MM.1S (cell line): ENCODE results near the gene UTP20.

ENCODE experiments used
- DNase-seq: peaks from one replicate; pipeline ENCODE4 v3.0.0-alpha.2; 2015
- H2AFZ ChIP-seq: fragments of 300-600 bp; sonication (generic); 2 replicates; pipeline ENCODE4 v1.6.0; 2016; ENCODE audit warnings: antibody characterized with exemption, low read length
- H3F3A ChIP-seq: fragments of 300-600 bp; sonication (generic); 2 replicates; pipeline ENCODE4 v1.6.1; 2016; ENCODE audit warnings: mild to moderate bottlenecking, antibody characterized with exemption, low read length, moderate library complexity, mixed read lengths; ENCODE audit not compliant: insufficient read depth
- H3K27ac ChIP-seq: fragments of 300-600 bp; sonication (generic); 2 replicates; pipeline ENCODE4 v1.5.1; 2016; ENCODE audit warnings: mild to moderate bottlenecking, low read length
- H3K27me3 ChIP-seq: fragments of 300-600 bp; sonication (generic); replicated peaks from 2 replicates; pipeline ENCODE4 v1.6.0; 2016; ENCODE audit warnings: low read length; ENCODE audit not compliant: insufficient read depth
- H3K36me3 ChIP-seq: fragments of 300-600 bp; sonication (generic); replicated peaks from 2 replicates; pipeline ENCODE4 v1.6.1; 2016; ENCODE audit warnings: mild to moderate bottlenecking, low read length, mixed read lengths; ENCODE audit not compliant: insufficient read depth
- H3K4me1 ChIP-seq: fragments of 300-600 bp; sonication (generic); 2 replicates; pipeline ENCODE4 v1.6.1; 2016; ENCODE audit warnings: low read length, mixed read lengths
- H3K4me2 ChIP-seq: fragments of 300-600 bp; sonication (generic); 2 replicates; pipeline ENCODE4 v1.6.0; 2016; ENCODE audit warnings: low read depth, low read length
- H3K4me3 ChIP-seq: fragments of 300-600 bp; sonication (generic); 2 replicates; pipeline ENCODE4 v1.5.1; 2016; ENCODE audit warnings: low read length, mixed read lengths
- H3K79me2 ChIP-seq: fragments of 300-600 bp; sonication (generic); 2 replicates; pipeline ENCODE4 v1.6.1; 2016; ENCODE audit warnings: mixed run types, low read length, mixed read lengths
- H3K9ac ChIP-seq: fragments of 300-600 bp; sonication (generic); 2 replicates; pipeline ENCODE4 v1.6.1; 2016; ENCODE audit warnings: low read length, mixed read lengths
- H3K9me2 ChIP-seq: fragments of 300-600 bp; sonication (generic); replicated peaks from 2 replicates; pipeline ENCODE4 v1.6.1; 2016; ENCODE audit warnings: mild to moderate bottlenecking, low read length, mixed read lengths; ENCODE audit not compliant: insufficient read depth
- H3K9me3 ChIP-seq: fragments of 300-600 bp; sonication (generic); replicated peaks from 2 replicates; pipeline ENCODE4 v1.6.1; 2016; ENCODE audit warnings: mild to moderate bottlenecking, low read length, mixed read lengths; ENCODE audit not compliant: insufficient read depth
- H4K20me1 ChIP-seq: fragments of 300-600 bp; sonication (generic); 2 replicates; pipeline ENCODE4 v1.6.1; 2016; ENCODE audit warnings: mild to moderate bottlenecking, low read length, moderate library complexity, mixed read lengths; ENCODE audit not compliant: insufficient read depth
- EZH2 ChIP-seq: fragments of 300-600 bp; sonication (generic); optimal IDR thresholded peaks from 2 replicates; pipeline ENCODE3; 2017; ENCODE audit warnings: low read depth, mild to moderate bottlenecking, antibody characterized with exemption, low read length, mixed read lengths
- EZH2phosphoT487 ChIP-seq: fragments of 300-600 bp; sonication (generic); IDR thresholded peaks from 2 replicates; pipeline ENCODE4 v1.6.1; 2018; ENCODE audit warnings: antibody characterized with exemption, low read length
- TF ChIP-seq, protein P1 (sequence below): fragments of 300-600 bp; sonication (generic); IDR thresholded peaks from 2 replicates; pipeline ENCODE4 v1.5.1; 2016; ENCODE audit warnings: antibody characterized with exemption, low read length, mixed read lengths

Gene UTP20

DNA sequence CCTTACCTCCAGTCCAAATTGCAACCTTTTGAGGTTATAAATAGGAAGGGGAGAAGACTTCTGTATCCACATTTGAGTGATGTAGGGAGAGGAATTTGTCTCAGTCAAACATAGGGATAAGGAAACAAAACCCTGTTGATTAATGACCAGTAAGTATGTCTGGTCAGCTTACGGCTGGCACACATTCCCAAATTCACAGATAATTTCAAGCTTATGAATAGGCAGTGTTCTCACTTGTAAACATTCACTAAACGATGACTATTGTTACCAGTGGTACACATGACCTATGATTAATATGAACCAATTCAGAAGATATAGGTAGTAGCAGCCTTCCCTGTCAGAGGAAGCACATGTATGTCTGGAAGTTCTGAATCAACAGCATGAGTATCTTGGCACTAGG is 36.8 kb upstream of the UTP20 start:
- H3F3A ChIP-seq = peaks cover 20% of the 10 kb centered on the region
- H3K36me3 ChIP-seq = no peaks in the 10 kb centered on the region
- H3K4me1 ChIP-seq = peaks cover 50% of the 10 kb centered on the region
- peak overlapping the region; percentile 64 for H3K4me2 ChIP-seq
- H3K9ac ChIP-seq = peak overlapping the region; percentile 64
- H2AFZ ChIP-seq = peak overlapping the region; percentile 57
- no peaks in the 10 kb centered on the region for H3K9me2 ChIP-seq
- H3K9me3 ChIP-seq = no peaks in the 10 kb centered on the region
- H4K20me1 ChIP-seq = no peaks in the 10 kb centered on the region
- H3K4me3 ChIP-seq = 0 out of 2 replicates have a peak overlapping the region, but pooled peaks have one; percentile 14
- DNase-seq = no peak
- peak overlapping the region; percentile 98 for H3K27ac ChIP-seq
- H3K27me3 ChIP-seq = no peaks in the 10 kb centered on the region
- TF ChIP-seq EZH2phosphoT487 = no peak
- no peak for TF ChIP-seq EZH2
- TF ChIP-seq, protein P1, sequence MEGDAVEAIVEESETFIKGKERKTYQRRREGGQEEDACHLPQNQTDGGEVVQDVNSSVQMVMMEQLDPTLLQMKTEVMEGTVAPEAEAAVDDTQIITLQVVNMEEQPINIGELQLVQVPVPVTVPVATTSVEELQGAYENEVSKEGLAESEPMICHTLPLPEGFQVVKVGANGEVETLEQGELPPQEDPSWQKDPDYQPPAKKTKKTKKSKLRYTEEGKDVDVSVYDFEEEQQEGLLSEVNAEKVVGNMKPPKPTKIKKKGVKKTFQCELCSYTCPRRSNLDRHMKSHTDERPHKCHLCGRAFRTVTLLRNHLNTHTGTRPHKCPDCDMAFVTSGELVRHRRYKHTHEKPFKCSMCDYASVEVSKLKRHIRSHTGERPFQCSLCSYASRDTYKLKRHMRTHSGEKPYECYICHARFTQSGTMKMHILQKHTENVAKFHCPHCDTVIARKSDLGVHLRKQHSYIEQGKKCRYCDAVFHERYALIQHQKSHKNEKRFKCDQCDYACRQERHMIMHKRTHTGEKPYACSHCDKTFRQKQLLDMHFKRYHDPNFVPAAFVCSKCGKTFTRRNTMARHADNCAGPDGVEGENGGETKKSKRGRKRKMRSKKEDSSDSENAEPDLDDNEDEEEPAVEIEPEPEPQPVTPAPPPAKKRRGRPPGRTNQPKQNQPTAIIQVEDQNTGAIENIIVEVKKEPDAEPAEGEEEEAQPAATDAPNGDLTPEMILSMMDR = no peak
- no peaks in the 10 kb centered on the region for H3K79me2 ChIP-seq

DNA sequence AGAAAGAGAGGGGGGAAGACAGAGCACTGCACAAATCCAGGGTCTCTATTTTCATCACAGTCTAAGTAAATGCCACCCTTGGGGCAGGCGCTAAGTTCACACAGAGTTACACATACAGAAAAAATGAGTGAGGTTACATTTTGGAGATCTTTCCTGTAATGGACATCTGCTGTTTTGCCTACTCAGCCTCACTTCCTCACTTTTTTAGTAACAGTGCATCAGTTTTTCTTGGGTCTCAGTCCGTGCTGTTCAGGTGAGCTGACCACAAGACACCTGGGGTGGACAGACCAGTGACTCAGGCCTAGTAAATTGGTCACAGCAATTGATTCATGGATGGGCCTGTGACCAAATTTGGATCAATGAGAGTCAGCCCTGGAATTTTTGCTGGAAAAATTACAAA is 36.3 kb upstream of the UTP20 start:
- Histone ChIP-seq H3F3A (peaks cover 20% of the 10 kb centered on the region), H3K27ac (peak overlapping the region; percentile 98), H3K9me3 (no peaks in the 10 kb centered on the region), H4K20me1 (no peaks in the 10 kb centered on the region), H3K9ac (peak overlapping the region; percentile 64), H3K4me1 (peaks cover 50% of the 10 kb centered on the region), H2AFZ (peak overlapping the region; percentile 57), H3K9me2 (no peaks in the 10 kb centered on the region), H3K4me2 (peak overlapping the region; percentile 64), H3K4me3 (0 out of 2 replicates have a peak overlapping the region, but pooled peaks have one; percentile 14), H3K27me3 (no peaks in the 10 kb centered on the region), H3K79me2 (no peaks in the 10 kb centered on the region), H3K36me3 (no peaks in the 10 kb centered on the region)
- DNase-seq = peak; percentile 95
- no peak for TF ChIP-seq EZH2
- no peak for TF ChIP-seq EZH2phosphoT487
- TF ChIP-seq, protein P1 = no peak

DNA sequence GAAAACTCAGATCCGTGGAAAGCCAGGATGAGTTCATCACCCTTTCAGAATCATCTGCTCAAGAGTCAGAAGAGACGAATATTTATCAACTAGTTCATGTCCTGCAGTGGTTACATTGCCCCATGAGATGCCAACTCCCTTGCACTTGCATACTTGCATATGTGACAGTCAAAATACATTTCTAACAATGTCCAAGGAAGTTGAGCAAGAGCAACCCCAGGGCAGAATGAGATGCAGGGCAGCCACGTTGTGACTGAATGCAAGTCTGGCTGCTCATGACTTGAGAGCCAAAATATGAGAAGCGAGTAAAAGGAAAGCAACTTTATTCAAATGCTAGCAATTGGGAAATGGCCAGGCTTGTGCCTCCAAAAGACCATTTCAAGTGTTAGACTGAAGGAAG is 23.6 kb upstream of the UTP20 start:
- H3K27ac ChIP-seq = no peak overlapping the region
- H3K9ac ChIP-seq = no peak overlapping the region
- no peak for DNase-seq
- TF ChIP-seq, protein P1 = no peak
- no peak for TF ChIP-seq EZH2phosphoT487
- TF ChIP-seq EZH2 = no peak
- no peak overlapping the region for H3K4me3 ChIP-seq
- H3K4me2 ChIP-seq = no peak overlapping the region
- H2AFZ ChIP-seq = no peak overlapping the region
- no peaks in the 10 kb centered on the region for H4K20me1 ChIP-seq
- no peaks in the 10 kb centered on the region for H3K27me3 ChIP-seq
- no peaks in the 10 kb centered on the region for H3F3A ChIP-seq
- no peaks in the 10 kb centered on the region for H3K9me2 ChIP-seq
- no peaks in the 10 kb centered on the region for H3K36me3 ChIP-seq
- peaks cover 10% of the 10 kb centered on the region for H3K4me1 ChIP-seq
- no peaks in the 10 kb centered on the region for H3K79me2 ChIP-seq
- no peaks in the 10 kb centered on the region for H3K9me3 ChIP-seq
